Measurements from ENCODE around the gene CXXC5. TPM values are rescaled to one million over a fixed set of nuclear protein-coding genes. Genes with fewer than 3 reads are reported as not detected.

The CXXC5 gene
- total and polyA plus RNA-seq, 9 of the 15 experiments (the other 6 are each of a cell fraction or from before 2014, with no cell fraction given): 1.9 to 123 (median 45.8) TPM

DNA sequence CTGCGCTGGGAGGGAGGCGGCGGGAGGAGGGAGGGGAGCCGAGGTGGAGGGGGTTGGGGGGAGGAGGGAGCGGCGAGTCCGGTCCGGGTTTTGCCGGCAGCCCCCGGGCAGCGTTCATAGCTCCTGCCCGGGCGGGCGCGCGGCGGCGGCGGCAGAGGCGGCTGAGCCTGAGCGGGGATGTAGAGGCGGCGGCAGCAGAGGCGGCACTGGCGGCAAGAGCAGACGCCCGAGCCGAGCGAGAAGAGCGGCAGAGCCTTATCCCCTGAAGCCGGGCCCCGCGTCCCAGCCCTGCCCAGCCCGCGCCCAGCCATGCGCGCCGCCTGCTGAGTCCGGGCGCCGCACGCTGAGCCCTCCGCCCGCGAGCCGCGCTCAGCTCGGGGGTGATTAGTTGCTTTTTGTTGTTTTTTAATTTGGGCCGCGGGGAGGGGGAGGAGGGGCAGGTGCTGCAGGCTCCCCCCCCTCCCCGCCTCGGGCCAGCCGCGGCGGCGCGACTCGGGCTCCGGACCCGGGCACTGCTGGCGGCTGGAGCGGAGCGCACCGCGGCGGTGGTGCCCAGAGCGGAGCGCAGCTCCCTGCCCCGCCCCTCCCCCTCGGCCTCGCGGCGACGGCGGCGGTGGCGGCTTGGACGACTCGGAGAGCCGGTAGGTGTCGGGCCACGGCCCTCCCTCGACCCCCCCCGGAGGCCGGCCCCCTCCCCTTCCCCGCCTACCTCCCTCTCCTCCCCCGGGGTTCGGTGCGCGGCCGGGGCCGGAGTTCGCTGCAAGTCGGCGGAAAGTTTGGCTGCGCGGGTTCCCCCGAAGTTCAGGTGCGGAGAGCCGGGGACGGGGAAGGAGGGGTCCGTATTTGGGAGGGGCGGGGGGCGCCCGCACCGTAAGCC is at the start of gene CXXC5 (continued):
- TF ChIP-seq CCNT2 (IDR thresholded peaks at IDR 0.05; ENCODE audit: borderline replicate concordance, extremely low read depth, insufficient read length, low read depth, low read length) (peak; percentile 70), CCAR2 (IDR thresholded peaks at IDR 0.05; ENCODE audit: low read depth, low read length) (no peak), GABPA (tag; conservative IDR thresholded peaks at IDR 0.05; ENCODE audit: low read depth) (peak; percentile 23; the same call in 1 of the 2 replicates), RNF2 (IDR thresholded peaks at IDR 0.05) (peak; percentile 38; the same call in 1 of the 2 replicates), ZBTB17 (CRISPR knock-in tag; IDR thresholded peaks at IDR 0.05) (no peak), EGR1 (conservative IDR thresholded peaks at IDR 0.05) (peak; percentile 31; the same call in 1 of the 2 replicates), ZNF282 (CRISPR knock-in tag; IDR thresholded peaks at IDR 0.05) (no peak), RNF219 (CRISPR knock-in tag; IDR thresholded peaks at IDR 0.05) (no peak), EZH2 (IDR thresholded peaks at IDR 0.05; ENCODE audit: borderline replicate concordance, low read depth, low read length) (no peak), SUPT5H (IDR thresholded peaks at IDR 0.05) (peak; percentile 47; the same call in 1 of the 2 replicates), NR2C2 (CRISPR knock-in tag; IDR thresholded peaks at IDR 0.05) (no peak), NR2C2 (tag; IDR thresholded peaks at IDR 0.05) (0 out of 2 replicates have a peak, but pooled peaks have one; percentile 11), NRF1 (conservative IDR thresholded peaks at IDR 0.05 in 1 of 2, IDR thresholded peaks at IDR 0.05 in 1 of 2) (peak in 1 of 2 experiments; percentile 17; a peak in 2 of 4 replicates), SNRNP70 (optimal IDR thresholded peaks at IDR 0.05; ENCODE audit: low read depth, low read length) (no peak), ZKSCAN1 (IDR thresholded peaks at IDR 0.05; ENCODE audit: low read depth, low read length) (peak; percentile 13; the same call in 1 of the 2 replicates)
- TF ChIP-seq, protein P1, sequence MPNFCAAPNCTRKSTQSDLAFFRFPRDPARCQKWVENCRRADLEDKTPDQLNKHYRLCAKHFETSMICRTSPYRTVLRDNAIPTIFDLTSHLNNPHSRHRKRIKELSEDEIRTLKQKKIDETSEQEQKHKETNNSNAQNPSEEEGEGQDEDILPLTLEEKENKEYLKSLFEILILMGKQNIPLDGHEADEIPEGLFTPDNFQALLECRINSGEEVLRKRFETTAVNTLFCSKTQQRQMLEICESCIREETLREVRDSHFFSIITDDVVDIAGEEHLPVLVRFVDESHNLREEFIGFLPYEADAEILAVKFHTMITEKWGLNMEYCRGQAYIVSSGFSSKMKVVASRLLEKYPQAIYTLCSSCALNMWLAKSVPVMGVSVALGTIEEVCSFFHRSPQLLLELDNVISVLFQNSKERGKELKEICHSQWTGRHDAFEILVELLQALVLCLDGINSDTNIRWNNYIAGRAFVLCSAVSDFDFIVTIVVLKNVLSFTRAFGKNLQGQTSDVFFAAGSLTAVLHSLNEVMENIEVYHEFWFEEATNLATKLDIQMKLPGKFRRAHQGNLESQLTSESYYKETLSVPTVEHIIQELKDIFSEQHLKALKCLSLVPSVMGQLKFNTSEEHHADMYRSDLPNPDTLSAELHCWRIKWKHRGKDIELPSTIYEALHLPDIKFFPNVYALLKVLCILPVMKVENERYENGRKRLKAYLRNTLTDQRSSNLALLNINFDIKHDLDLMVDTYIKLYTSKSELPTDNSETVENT (CRISPR knock-in tag; IDR thresholded peaks at IDR 0.05): peak; percentile 46; the same call in 1 of the 2 replicates
- TF ChIP-seq, protein P2, sequence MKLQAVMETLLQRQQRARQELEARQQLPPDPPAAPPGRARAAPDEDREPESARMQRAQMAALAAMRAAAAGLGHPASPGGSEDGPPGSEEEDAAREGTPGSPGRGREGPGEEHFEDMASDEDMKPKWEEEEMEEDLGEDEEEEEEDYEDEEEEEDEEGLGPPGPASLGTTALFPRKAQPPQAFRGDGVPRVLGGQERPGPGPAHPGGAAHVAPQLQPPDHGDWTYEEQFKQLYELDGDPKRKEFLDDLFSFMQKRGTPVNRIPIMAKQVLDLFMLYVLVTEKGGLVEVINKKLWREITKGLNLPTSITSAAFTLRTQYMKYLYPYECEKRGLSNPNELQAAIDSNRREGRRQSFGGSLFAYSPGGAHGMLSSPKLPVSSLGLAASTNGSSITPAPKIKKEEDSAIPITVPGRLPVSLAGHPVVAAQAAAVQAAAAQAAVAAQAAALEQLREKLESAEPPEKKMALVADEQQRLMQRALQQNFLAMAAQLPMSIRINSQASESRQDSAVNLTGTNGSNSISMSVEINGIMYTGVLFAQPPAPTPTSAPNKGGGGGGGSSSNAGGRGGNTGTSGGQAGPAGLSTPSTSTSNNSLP (IDR thresholded peaks at IDR 0.05; ENCODE audit: borderline replicate concordance, low read depth, low read length): no peak
- TF ChIP-seq, protein P3, sequence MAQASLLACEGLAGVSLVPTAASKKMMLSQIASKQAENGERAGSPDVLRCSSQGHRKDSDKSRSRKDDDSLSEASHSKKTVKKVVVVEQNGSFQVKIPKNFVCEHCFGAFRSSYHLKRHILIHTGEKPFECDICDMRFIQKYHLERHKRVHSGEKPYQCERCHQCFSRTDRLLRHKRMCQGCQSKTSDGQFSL (CRISPR knock-in tag; IDR thresholded peaks at IDR 0.05): peak; percentile 83
- TF ChIP-seq, protein P3 (tag; IDR thresholded peaks at IDR 0.05): peak in 1 of 2 experiments; percentile 76; a peak in 2 of 4 replicates

All from K562 (cell line).